CD4-positive, alpha-beta T cell (primary cell): ENCODE results near the gene C22orf39. TPM values are rescaled to one million over a fixed set of nuclear protein-coding genes. Genes with fewer than 3 reads are reported as not detected.

Experiments
- ATAC-seq: fragments of 200-7000 bp; cut with Tn5 transposase; one replicate; pipeline ENCODE4 v1.10.0; 2022; ENCODE audit warnings: mild to moderate bottlenecking; ENCODE audit not compliant: poor library complexity
- CTCF ChIA-PET: fragments of 350-600 bp; sonication (Branson Sonifier 250); formaldehyde crosslinking; loops from one replicate; lab custom pipeline; 2021; ENCODE audit warnings: antibody characterized with exemption, inconsistent platforms; lab: Charles Lee
- POLR2A ChIA-PET: fragments of 350-600 bp; sonication (Branson Sonifier 250); formaldehyde crosslinking; loops from one replicate; lab custom pipeline; 2021; ENCODE audit warnings: antibody characterized with exemption, inconsistent platforms; lab: Charles Lee
- DNase-seq, 14 experiments: peaks; one replicate each; pipeline ENCODE4 v3.0.0-alpha.2; 2013 to 2020; ENCODE audit warnings: mixed read lengths in 2 of 14
- H3K27ac ChIP-seq, 2 donors: one replicate each; pipeline versions ENCODE4 v1.5.1 to v1.7.0; 2013; ENCODE audit warnings: low read length in 2 of 2, low read depth in 1 of 2, mild to moderate bottlenecking in 1 of 2
- H3K27me3 ChIP-seq, 2 experiments: 1 replicate in 1 of 2; 2 replicates in 1 of 2; pipeline versions ENCODE4 v1.6.1 to v1.7.0; 2013; ENCODE audit warnings: low read length in 2 of 2, control low read depth in 1 of 2, mild to moderate bottlenecking in 1 of 2, moderate library complexity in 1 of 2; ENCODE audit not compliant: insufficient read depth in 2 of 2, control insufficient read depth in 1 of 2
- H3K36me3 ChIP-seq: one replicate; pipeline ENCODE4 v1.6.1; 2013; ENCODE audit warnings: low read length, control low read depth; ENCODE audit not compliant: insufficient read depth
- H3K4me1 ChIP-seq: one replicate; pipeline ENCODE4 v1.6.1; 2013; ENCODE audit warnings: low read length, control low read depth; ENCODE audit not compliant: insufficient read depth
- H3K4me3 ChIP-seq: one replicate; pipeline ENCODE4 v1.5.1; 2013; ENCODE audit warnings: mild to moderate bottlenecking, low read length, moderate library complexity
- H3K9me3 ChIP-seq, 2 experiments: 1 replicate in 1 of 2; 2 replicates in 1 of 2; pipeline versions ENCODE4 v1.6.1 to v1.7.0; 2013; ENCODE audit warnings: low read length in 2 of 2, mild to moderate bottlenecking in 2 of 2, control low read depth in 1 of 2, moderate library complexity in 1 of 2; ENCODE audit not compliant: control insufficient read depth in 1 of 2, insufficient read depth in 1 of 2
- H3K27ac Mint-ChIP-seq: one replicate; pipeline ENCODE4 v1.8.0; 2020; ENCODE audit warnings: mixed read lengths
- H3K27me3 Mint-ChIP-seq: one replicate; pipeline ENCODE4 v1.8.0; 2021; ENCODE audit warnings: mixed read lengths
- H3K36me3 Mint-ChIP-seq: one replicate; pipeline ENCODE4 v1.8.0; 2021; ENCODE audit warnings: low read depth, mixed read lengths
- H3K4me1 Mint-ChIP-seq: one replicate; pipeline ENCODE4 v1.8.0; 2021; ENCODE audit warnings: low read depth, mixed read lengths
- H3K4me3 Mint-ChIP-seq: one replicate; pipeline ENCODE4 v1.8.0; 2020; ENCODE audit warnings: mild to moderate bottlenecking, mixed read lengths
- H3K9me3 Mint-ChIP-seq: one replicate; pipeline ENCODE4 v1.8.0; 2020; ENCODE audit warnings: mixed read lengths
- CTCF ChIP-seq: fragments of 200-600 bp; IDR thresholded peaks from one replicate; pipeline ENCODE4 v1.8.0; 2022; ENCODE audit warnings: antibody characterized with exemption, mild to moderate bottlenecking
- intact Hi-C, 2 experiments: fragments of 100-400 bp; cut with DNase I in 1 of 2; cut with micrococcal nuclease in 1 of 2; formaldehyde crosslinking; loops; one replicate each; pipeline versions ENCODE4 v1.15.1 to v1.9.0; 2023 to 2025; cut with DNase I, micrococcal nuclease
- total RNA-seq, 174 experiments: library from RNA in 2 of 174; stranded (reverse) in 2 of 174; gene quantifications; one replicate each; pipeline ENCODE4 v1.2.3 and lab custom pipeline; 2021 to 2026

Gene C22orf39
- total RNA-seq, 2 experiments from 2014 or later, result 30.2 to 32.6 TPM

- Mint-ChIP-seq H3K4me3 (no peak overlapping the region), H3K27ac (no peak overlapping the region), H3K9me3 (no peaks in the 10 kb centered on the region), H3K27me3 (no peaks in the 10 kb centered on the region), H3K4me1 (no peaks in the 10 kb centered on the region), H3K36me3 (peaks cover 96% of the 10 kb centered on the region)
- intact Hi-C loops, result no loop called here
- Histone ChIP-seq H3K27ac (no peak overlapping the region), H3K4me1 (no peaks in the 10 kb centered on the region), H3K4me3 (no peak overlapping the region), H3K27me3 (no peaks in the 10 kb centered on the region), H3K36me3 (peaks cover 77% of the 10 kb centered on the region), H3K9me3 (no peaks in the 10 kb centered on the region)
- ATAC-seq, result no peak
- TF ChIP-seq CTCF, result no peak
- CTCF ChIA-PET, result no interaction called here
- POLR2A ChIA-PET, result no interaction called here
- no peak for DNase-seq
Measured at GRCh38 chr22:19396561-19396933, 51.0 kb downstream of the C22orf39 start.

- Histone ChIP-seq H3K4me1 (no peaks in the 10 kb centered on the region), H3K27ac (no peak overlapping the region), H3K4me3 (no peak overlapping the region), H3K36me3 (peaks cover 76% of the 10 kb centered on the region), H3K27me3 (no peaks in the 10 kb centered on the region), H3K9me3 (no peaks in the 10 kb centered on the region)
- intact Hi-C loops, result no loop called here
- ATAC-seq, result no peak
- no peak for DNase-seq
- ChIA-PET POLR2A (no interaction called here), CTCF (interaction anchor here (1.3 kb wide), 1 partner anchor 10 kb away, joined by 3 read pairs; no protein-coding TSS in a partner anchor)
- Mint-ChIP-seq H3K4me3 (no peak overlapping the region), H3K27ac (no peak overlapping the region), H3K36me3 (peaks cover 94% of the 10 kb centered on the region), H3K27me3 (no peaks in the 10 kb centered on the region), H3K4me1 (no peaks in the 10 kb centered on the region), H3K9me3 (no peaks in the 10 kb centered on the region)
- TF ChIP-seq CTCF, result no peak
Measured at GRCh38 chr22:19395276-19395675, 52.2 kb downstream of the C22orf39 start.

- Mint-ChIP-seq H3K4me1 (no peaks in the 10 kb centered on the region), H3K9me3 (no peaks in the 10 kb centered on the region), H3K36me3 (peaks cover 95% of the 10 kb centered on the region), H3K27ac (no peak overlapping the region), H3K4me3 (no peak overlapping the region), H3K27me3 (no peaks in the 10 kb centered on the region)
- ChIA-PET CTCF (interaction anchor here (1.3 kb wide), 1 partner anchor 10 kb away, joined by 3 read pairs; no protein-coding TSS in a partner anchor), POLR2A (no interaction called here)
- H3K27me3 ChIP-seq, result no peaks in the 10 kb centered on the region
- no peak for TF ChIP-seq CTCF
- H3K4me3 ChIP-seq, result no peak overlapping the region
- DNase-seq (peak in 1 of 14 experiments; percentile 8), ATAC-seq (no peak)
- H3K4me1 ChIP-seq, result no peaks in the 10 kb centered on the region
- H3K27ac ChIP-seq, result no peak overlapping the region
- intact Hi-C loops, result no loop called here
- peaks cover 83% of the 10 kb centered on the region for H3K36me3 ChIP-seq
- no peaks in the 10 kb centered on the region for H3K9me3 ChIP-seq
Measured at GRCh38 chr22:19394274-19395050, 53.0 kb downstream of the C22orf39 start.
